ENCODE data around the gene COL1A2.

COL1A2 gene

GRCh38 chr7:94449151-94449725, 54.5 kb downstream of the COL1A2 start:
- H3K4me3 ChIP-seq (ENCODE audit: low read depth, low read length), result no peak overlapping the region
- peak; percentile 20; the same call in 1 of the 2 replicates for TF ChIP-seq CTCF (IDR thresholded peaks at IDR 0.05; ENCODE audit: borderline replicate concordance, insufficient read depth, low read depth, low read length)

GRCh38 chr7:94450044-94450697, 55.5 kb downstream of the COL1A2 start:
- no peak for TF ChIP-seq CTCF (IDR thresholded peaks at IDR 0.05; ENCODE audit: borderline replicate concordance, insufficient read depth, low read depth, low read length)
- no peak overlapping the region for H3K4me3 ChIP-seq (ENCODE audit: low read depth, low read length)

GRCh38 chr7:94451187-94451586, 56.5 kb downstream of the COL1A2 start:
- no peak overlapping the region for H3K4me3 ChIP-seq (ENCODE audit: low read depth, low read length)
- TF ChIP-seq CTCF (IDR thresholded peaks at IDR 0.05; ENCODE audit: borderline replicate concordance, insufficient read depth, low read depth, low read length), result no peak

- TF ChIP-seq CTCF (IDR thresholded peaks at IDR 0.05; ENCODE audit: borderline replicate concordance, insufficient read depth, low read depth, low read length), result no peak
- H3K4me3 ChIP-seq (ENCODE audit: low read depth, low read length), result no peak overlapping the region
Observed at GRCh38 chr7:94452239-94452638, 57.5 kb downstream of the COL1A2 start.

- no peak for TF ChIP-seq CTCF (IDR thresholded peaks at IDR 0.05; ENCODE audit: borderline replicate concordance, insufficient read depth, low read depth, low read length)
- H3K4me3 ChIP-seq (ENCODE audit: low read depth, low read length), result no peak overlapping the region
Observed at GRCh38 chr7:94453898-94454297, 59.2 kb downstream of the COL1A2 start.

GRCh38 chr7:94458041-94458440, 63.3 kb downstream of the COL1A2 start:
- no peak overlapping the region for H3K4me3 ChIP-seq (ENCODE audit: low read depth, low read length)
- TF ChIP-seq CTCF (IDR thresholded peaks at IDR 0.05; ENCODE audit: borderline replicate concordance, insufficient read depth, low read depth, low read length), result no peak

- no peak overlapping the region for H3K4me3 ChIP-seq (ENCODE audit: low read depth, low read length)
- no peak for TF ChIP-seq CTCF (IDR thresholded peaks at IDR 0.05; ENCODE audit: borderline replicate concordance, insufficient read depth, low read depth, low read length)
Observed at GRCh38 chr7:94466516-94466915, 71.8 kb downstream of the COL1A2 start.

Measured in GM12875 (cell line).